Hepatocyte (in vitro differentiated cells): ENCODE results near the gene SMARCD2. TPM values are rescaled to one million over a fixed set of nuclear protein-coding genes. Genes with fewer than 3 reads are reported as not detected.

Source experiments
- DNase-seq: peaks from one replicate; pipeline ENCODE4 v3.0.0-alpha.2; 2016; ENCODE audit warnings: low spot score
- H2AFZ ChIP-seq: fragments of 200-600 bp; sonication (generic); 2 replicates; pipeline ENCODE4 v1.6.0; 2016; ENCODE audit warnings: antibody characterized with exemption, mild to moderate bottlenecking
- H3K27ac ChIP-seq: fragments of 200-600 bp; sonication (generic); 2 replicates; pipeline ENCODE4 v1.5.1; 2016; ENCODE audit warnings: mild to moderate bottlenecking
- H3K27me3 ChIP-seq: fragments of 200-600 bp; sonication (generic); 2 replicates; pipeline ENCODE4 v1.6.1; 2016
- H3K36me3 ChIP-seq: fragments of 200-600 bp; sonication (generic); replicated peaks from 2 replicates; pipeline ENCODE4 v1.5.1; 2016; ENCODE audit warnings: low read depth; ENCODE audit not compliant: insufficient read depth
- H3K4me1 ChIP-seq: fragments of 200-600 bp; sonication (generic); 2 replicates; pipeline ENCODE4 v1.5.1; 2016; ENCODE audit warnings: mild to moderate bottlenecking, moderate library complexity; ENCODE audit not compliant: insufficient read depth
- H3K4me2 ChIP-seq: fragments of 200-600 bp; sonication (generic); 2 replicates; pipeline ENCODE4 v1.6.0; 2016
- H3K4me3 ChIP-seq: fragments of 200-600 bp; sonication (generic); 2 replicates; pipeline ENCODE4 v1.5.1; 2016; ENCODE audit warnings: mild to moderate bottlenecking
- H3K79me2 ChIP-seq: fragments of 200-600 bp; sonication (generic); 2 replicates; pipeline ENCODE4 v1.6.0; 2017; ENCODE audit warnings: mild to moderate bottlenecking
- H3K9me2 ChIP-seq: fragments of 200-600 bp; sonication (generic); replicated peaks from 2 replicates; pipeline ENCODE4 v1.6.0; 2017; ENCODE audit warnings: mild to moderate bottlenecking; ENCODE audit not compliant: insufficient read depth
- H3K9me3 ChIP-seq: fragments of 200-600 bp; sonication (generic); 2 replicates; pipeline ENCODE4 v1.5.1; 2016; ENCODE audit warnings: low read depth, mild to moderate bottlenecking
- H4K20me1 ChIP-seq: fragments of 200-600 bp; sonication (generic); 2 replicates; pipeline ENCODE4 v1.6.0; 2016; ENCODE audit warnings: mild to moderate bottlenecking; ENCODE audit not compliant: insufficient read depth, poor library complexity, severe bottlenecking
- CTCF ChIP-seq: fragments of 200-600 bp; sonication (generic); IDR thresholded peaks from 2 replicates; pipeline ENCODE4 v1.5.1; 2016; ENCODE audit warnings: antibody characterized with exemption, mild to moderate bottlenecking; ENCODE audit not compliant: poor library complexity
- EZH2 ChIP-seq: fragments of 200-600 bp; sonication (generic); IDR thresholded peaks from 2 replicates; pipeline ENCODE4 v1.6.1; 2016; ENCODE audit warnings: antibody characterized with exemption, mild to moderate bottlenecking, borderline replicate concordance
- EZH2phosphoT487 ChIP-seq: fragments of 200-600 bp; sonication (generic); IDR thresholded peaks from one replicate; pipeline ENCODE4 v1.6.1; 2018; ENCODE audit warnings: antibody characterized with exemption, mild to moderate bottlenecking, low read depth, moderate library complexity; ENCODE audit not compliant: unreplicated experiment, severe bottlenecking
- WGBS: methylation state at CpG from one replicate; pipeline ENCODE4 v1.1.6; 2016; ENCODE audit warnings: low lambda C conversion rate; ENCODE audit errors: missing lambda C conversion rate; 5-methylcytosine and 5-hydroxymethylcytosine counted together
- polyA plus RNA-seq: library from polyadenylated mRNA; unstranded; fragments of >200 nt; fragmentation: Nextera tagmentation; extraction: Ambion mirVana; gene quantifications from 2 replicates; pipeline ENCODE4 v1.2.1, GENCODE V29; 2016
- total RNA-seq: library from RNA; depleted of rRNA; stranded (reverse); fragments of >200 nt; gene quantifications from 2 replicates; pipeline ENCODE4 v1.2.3, GENCODE V29; 2014

Gene SMARCD2
- total and polyA plus RNA-seq, 2 experiments from 2014 or later, result 52.9 to 65.7 TPM

GRCh38 chr17:63817736-63818385, 24.6 kb downstream of the SMARCD2 start:
- Histone ChIP-seq H3K27ac (no peak overlapping the region), H3K4me2 (no peak overlapping the region), H3K27me3 (no peaks in the 10 kb centered on the region), H3K79me2 (no peaks in the 10 kb centered on the region), H2AFZ (no peak overlapping the region), H3K4me1 (no peaks in the 10 kb centered on the region), H3K9me2 (no peaks in the 10 kb centered on the region), H3K9me3 (no peaks in the 10 kb centered on the region), H3K36me3 (no peaks in the 10 kb centered on the region), H3K4me3 (no peak overlapping the region), H4K20me1 (no peaks in the 10 kb centered on the region)
- TF ChIP-seq CTCF (no peak), EZH2phosphoT487 (no peak), EZH2 (no peak)
- DNase-seq, result no peak
- 96% methylated on average over 27 of the region's 27 CpGs for WGBS

GRCh38 chr17:63816669-63817068, 25.8 kb downstream of the SMARCD2 start:
- Histone ChIP-seq H3K9me3 (no peaks in the 10 kb centered on the region), H4K20me1 (no peaks in the 10 kb centered on the region), H3K36me3 (no peaks in the 10 kb centered on the region), H3K4me2 (no peak overlapping the region), H2AFZ (no peak overlapping the region), H3K27ac (no peak overlapping the region), H3K4me3 (no peak overlapping the region), H3K79me2 (no peaks in the 10 kb centered on the region), H3K4me1 (no peaks in the 10 kb centered on the region), H3K9me2 (no peaks in the 10 kb centered on the region), H3K27me3 (no peaks in the 10 kb centered on the region)
- TF ChIP-seq EZH2 (no peak), EZH2phosphoT487 (no peak), CTCF (no peak)
- WGBS, result 94% methylated on average over 4 of the region's 4 CpGs
- DNase-seq, result no peak

- H3K4me2 ChIP-seq, result no peak overlapping the region
- H3K36me3 ChIP-seq, result no peaks in the 10 kb centered on the region
- 93% methylated on average over 2 of the region's 2 CpGs for WGBS
- no peaks in the 10 kb centered on the region for H3K4me1 ChIP-seq
- H3K4me3 ChIP-seq, result no peak overlapping the region
- H3K27ac ChIP-seq, result no peak overlapping the region
- DNase-seq, result no peak
- H3K9me2 ChIP-seq, result no peaks in the 10 kb centered on the region
- H3K79me2 ChIP-seq, result no peaks in the 10 kb centered on the region
- H2AFZ ChIP-seq, result no peak overlapping the region
- TF ChIP-seq CTCF, result no peak
- no peak for TF ChIP-seq EZH2
- TF ChIP-seq EZH2phosphoT487, result no peak
- H3K27me3 ChIP-seq, result no peaks in the 10 kb centered on the region
- no peaks in the 10 kb centered on the region for H3K9me3 ChIP-seq
- H4K20me1 ChIP-seq, result no peaks in the 10 kb centered on the region
These were observed 26.4 kb downstream of the SMARCD2 start for GRCh38 chr17:63816123-63816522.

- Histone ChIP-seq H4K20me1 (no peaks in the 10 kb centered on the region), H3K9me2 (no peaks in the 10 kb centered on the region), H3K27ac (no peak overlapping the region), H3K4me2 (no peak overlapping the region), H3K36me3 (no peaks in the 10 kb centered on the region), H3K4me1 (no peaks in the 10 kb centered on the region), H3K79me2 (peaks cover 9% of the 10 kb centered on the region), H3K4me3 (no peak overlapping the region), H3K27me3 (no peaks in the 10 kb centered on the region), H2AFZ (no peak overlapping the region), H3K9me3 (no peaks in the 10 kb centered on the region)
- TF ChIP-seq CTCF (no peak), EZH2 (no peak), EZH2phosphoT487 (no peak)
- DNase-seq, result no peak
- WGBS, result 86% methylated on average over 9 of the region's 9 CpGs
These were observed 32.5 kb downstream of the SMARCD2 start for GRCh38 chr17:63809970-63810369.
